Stimulated activated CD8-positive, alpha-beta memory T cell treated with anti-CD3 and anti-CD28 coated beads, Interleukin-2, amount 100 ng/mL, for 1 hour (primary cell): Measurements from ENCODE around the gene UBE2H.
"Not testable (repeated sequence)": the region's sequence is repeated elsewhere in the genome, so short reads cannot be mapped to it uniquely, and the experiment has no call there.

Experiments
- DNase-seq, 2 donors: peaks; one replicate each; pipeline ENCODE4 v3.0.0-alpha.2; 2020; ENCODE audit warnings: low read depth in 2 of 2

Gene UBE2H

DNA sequence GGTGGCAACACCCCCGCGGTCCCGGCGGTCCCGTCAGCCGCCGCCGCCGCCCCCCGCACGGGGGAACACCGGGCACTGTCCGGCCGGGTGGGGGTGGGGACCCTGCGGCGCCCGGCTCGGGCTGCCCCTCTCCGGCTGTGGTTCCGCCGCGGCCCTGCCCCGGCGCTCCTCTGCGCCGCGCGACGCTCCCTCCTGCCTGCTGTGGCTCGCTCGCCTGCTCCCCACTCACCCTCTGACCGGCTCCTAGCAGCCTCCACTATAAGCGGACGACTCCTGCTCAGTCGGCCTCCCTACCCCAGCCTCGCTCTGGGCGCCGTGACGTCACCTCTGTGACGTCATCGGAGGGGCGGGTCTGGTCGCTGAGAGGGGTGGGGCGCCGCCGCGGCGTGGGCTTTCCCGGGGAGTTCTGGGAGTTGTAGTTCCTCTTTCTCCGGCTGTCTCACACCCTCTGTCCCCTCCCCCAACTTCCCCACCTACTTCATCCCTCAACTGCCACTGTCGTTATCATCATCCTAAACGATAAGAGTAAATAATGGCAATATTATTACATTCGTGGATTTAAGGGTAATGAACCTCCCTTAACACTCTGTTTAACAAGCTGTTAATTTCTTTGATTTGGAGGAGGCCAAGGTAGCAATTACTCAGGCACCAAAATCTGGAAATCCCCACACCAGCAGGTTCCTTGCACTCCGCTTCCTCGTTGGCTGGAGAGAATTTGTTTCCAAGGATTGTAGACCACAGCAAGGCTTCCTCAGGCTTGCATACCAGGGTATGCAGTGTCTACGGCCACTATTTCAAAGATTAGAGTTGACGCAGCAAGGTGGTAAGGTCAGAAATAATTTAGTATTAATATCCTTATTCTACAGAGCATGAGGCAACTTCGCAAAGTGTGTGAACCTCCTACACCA, at the start of gene UBE2H:
TSS of gene UBE2H (minus strand) at position 308 of the 908 bp plus-strand sequence. CDS start 405 bp downstream, outside the sequence.
- DNase-seq, result peak; percentile 83 to 86

DNA sequence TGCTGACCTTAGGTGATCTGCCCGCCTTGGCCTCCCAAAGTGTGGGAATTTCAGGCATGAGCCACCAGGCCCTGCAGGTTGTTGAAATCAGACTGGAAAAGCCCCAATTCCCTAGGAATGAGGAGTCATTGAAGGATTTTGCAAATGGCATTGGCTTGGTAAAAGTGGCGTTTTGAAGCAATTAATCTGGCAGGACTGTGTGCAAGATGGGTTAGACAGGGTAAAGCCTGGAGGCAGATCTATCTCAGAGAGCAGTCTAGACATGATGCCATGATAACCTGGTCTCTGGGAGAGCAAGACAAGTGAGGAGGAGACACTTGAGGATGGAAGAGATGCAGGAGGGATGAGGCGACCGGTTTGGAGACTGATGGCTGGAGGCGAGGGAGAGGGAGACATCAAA, 45.7 kb upstream of the UBE2H start:
- DNase-seq, result no peak

DNA sequence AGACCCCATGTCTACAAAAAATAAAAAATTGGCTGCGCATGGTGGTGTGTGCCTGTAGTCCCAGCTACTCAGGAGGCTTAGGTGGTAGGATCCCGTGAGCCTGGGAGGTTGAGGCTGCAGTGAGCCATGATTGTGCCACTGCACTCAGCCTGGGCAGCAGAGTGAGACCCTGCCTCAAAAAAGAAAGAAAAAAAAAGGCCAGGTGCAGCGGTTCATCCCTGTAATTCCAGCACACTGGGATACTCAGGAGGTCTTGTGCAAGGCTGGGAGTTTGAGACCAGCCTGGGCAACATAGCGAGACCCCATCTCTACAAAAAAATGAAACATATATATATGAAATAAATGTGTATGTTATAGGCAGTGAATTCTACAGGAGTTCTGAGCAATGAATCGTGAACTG, 44.5 kb upstream of the UBE2H start:
- DNase-seq, result no peak

DNA sequence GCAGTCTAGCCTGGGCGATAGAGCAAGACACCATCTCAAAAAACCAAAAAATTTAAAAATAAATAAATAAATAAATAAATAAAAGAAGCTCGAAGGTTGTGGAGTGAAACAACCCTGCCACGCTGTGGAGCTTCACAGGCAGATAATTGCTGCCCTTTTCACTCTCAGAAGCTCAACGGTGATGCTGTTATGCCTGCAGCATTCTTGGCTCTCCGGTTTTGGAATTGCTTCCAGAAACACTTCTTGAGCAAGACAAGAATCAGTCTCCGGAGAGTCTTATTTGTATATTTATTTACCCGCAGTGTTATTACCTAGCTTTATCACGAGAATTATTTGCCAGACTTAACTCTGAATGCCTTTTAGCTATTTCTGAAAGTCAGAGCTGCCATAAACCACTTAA, 40.5 kb upstream of the UBE2H start:
- no peak for DNase-seq

DNA sequence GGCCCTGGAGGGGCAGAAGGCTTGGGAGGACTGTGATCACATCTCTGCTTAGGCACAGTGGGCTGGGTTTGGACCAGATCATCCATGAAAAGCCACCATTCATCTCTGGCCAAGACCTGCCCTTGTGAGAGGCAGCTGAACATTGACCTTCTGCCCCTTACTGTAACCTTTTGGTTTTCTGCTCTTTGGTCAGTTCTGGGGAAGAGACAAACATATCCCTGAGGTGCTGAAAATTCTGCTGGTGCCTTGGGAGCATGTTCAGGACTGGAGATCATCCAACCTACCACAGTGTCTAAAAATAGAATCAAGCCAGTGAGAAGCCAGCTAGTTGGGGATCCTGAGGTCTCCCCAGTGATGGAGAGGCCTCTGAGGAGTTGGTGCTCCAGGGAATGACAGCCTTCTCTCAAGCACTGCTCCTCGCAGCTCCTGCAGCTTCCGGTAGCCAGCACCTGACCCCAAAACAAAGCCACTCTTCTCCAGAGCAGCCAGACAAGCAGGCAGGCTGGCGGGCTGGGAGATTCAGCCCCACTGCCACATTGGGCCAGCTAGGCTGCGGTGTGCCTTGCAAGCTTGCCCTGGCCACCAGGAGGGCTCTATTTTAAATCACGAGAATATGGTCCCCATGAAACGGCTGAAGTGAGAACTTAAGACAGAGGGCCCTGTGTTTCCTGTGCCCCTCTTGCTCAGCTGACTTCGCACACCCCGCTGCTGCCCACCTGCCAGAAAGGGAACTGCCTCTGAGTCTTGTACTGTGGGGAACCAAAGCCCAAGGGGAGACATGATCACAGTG, 37.8 kb upstream of the UBE2H start:
- DNase-seq, result no peak

DNA sequence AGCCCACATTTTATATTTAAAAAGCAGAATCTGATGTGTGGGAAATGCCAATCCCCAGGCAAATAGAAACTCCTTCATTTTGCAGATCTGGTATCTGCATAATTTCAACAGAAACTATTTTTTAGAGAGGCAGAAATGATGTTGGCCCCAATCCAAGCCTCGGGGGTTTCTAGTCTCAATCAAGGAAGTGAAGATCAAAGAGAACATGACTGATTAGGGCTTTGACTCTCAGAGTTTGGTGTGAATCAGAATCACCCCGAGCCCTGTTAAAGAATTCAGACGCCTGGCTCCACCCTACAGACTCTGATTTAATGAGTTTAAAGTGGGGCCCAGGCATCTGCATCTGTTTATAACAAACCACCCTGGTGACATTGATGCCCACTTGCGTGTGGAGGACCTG, 36.7 kb upstream of the UBE2H start:
- peak in 1 of 2 donors; percentile 6 for DNase-seq

DNA sequence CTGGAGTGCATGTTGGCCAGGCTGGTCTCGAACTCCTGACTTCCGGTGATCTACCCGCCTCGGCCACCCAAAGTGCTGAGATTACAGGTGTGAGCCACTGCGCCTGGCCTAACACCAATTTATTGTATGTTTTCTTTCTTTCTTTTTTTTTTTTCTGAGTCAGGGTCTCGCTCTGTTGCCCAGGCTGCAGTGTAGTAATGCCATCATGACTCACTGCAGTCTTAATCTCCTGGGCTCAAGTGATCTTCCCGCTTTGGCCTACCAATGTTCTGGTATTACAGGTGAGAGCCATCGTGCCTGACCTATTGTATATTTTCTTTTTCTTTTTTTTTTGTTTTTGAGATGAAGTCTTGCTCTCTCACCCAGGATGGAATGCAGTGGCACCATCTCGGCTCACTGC, 33.8 kb upstream of the UBE2H start:
- DNase-seq, result no peak

DNA sequence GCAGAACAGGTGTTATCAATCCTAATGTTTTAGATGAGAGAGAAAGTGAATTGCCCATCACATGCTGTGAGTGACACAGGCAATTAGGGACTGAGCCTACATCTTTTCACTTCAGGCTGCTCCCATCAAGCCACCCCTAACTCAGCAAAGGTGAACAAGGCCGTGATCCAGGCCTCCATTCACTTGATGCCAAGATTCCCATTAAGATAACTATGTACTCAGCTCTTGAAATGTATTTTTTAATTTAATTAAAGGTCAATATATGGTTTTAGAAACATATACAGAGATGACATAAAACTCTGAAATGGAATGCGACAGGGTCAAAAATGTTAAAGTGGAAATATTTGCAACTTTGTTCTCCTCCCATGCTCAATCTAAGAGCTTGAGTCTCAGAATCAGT, 27.9 kb upstream of the UBE2H start:
- DNase-seq, result no peak

DNA sequence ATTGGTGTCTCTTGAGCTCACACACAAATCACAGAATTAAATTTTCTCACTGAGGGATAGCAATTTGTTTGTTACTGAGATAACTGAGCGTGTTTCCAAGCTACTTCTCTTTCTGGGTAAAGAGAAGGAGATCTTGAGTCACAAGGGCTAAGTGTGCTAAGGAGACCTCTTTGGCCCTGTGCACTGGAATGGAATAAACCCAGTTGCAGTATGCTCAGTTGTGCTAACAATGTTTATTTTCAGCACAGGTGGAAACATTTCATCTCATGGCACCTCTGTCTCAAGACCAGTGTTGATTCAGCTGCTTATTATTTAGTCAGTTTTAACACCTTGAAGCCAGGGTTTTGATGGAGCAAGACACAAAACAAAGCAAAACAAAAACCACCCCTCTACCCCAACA, 22.5 kb upstream of the UBE2H start:
- no peak for DNase-seq

DNA sequence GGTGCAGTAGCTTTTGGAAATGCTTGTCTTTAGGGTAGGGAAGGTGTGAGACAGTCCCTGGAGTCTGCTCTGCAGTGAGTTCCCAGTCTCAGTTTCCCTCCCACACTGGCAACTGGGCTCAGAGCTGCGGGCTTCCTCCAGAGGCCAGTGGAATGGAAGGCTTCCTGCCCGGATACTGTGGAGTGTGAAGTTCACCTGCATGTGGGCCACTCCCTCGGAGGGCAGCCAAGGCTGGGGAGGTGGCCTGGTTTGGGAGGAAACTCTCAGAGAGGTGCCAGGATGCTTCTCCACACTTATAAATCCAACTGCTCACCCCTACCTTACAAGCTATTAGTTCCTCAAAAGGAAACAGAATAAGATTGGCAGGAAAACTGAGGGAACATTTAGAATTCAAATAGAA, 18.1 kb upstream of the UBE2H start:
- no peak for DNase-seq

DNA sequence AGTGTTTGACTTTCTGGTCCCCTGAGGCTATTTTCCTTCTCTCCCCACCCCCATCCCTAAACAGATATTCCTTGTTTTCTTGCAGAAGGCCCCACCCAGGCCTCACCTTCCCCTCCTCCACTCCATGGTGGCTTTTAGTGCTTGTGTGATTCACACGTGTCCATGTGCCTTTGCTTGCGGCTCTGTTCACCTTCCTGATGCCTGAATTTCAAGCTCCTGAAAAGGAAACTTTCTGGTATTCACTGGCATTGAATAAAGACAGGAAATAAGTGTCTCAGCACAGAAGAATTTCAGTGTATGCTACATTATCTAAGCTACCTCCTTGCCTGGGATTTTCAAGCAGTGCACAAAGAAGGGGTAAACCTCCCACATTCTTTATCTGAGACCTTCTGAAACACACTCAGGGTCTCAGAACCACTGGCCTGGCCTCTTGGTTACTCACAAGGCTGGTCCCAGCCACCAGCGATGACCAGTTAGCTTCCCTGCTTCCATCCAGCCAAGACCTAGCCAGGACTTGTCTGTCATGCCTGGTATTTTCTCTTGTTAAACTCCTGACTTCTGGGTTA, 17.2 kb upstream of the UBE2H start:
- no peak for DNase-seq

DNA sequence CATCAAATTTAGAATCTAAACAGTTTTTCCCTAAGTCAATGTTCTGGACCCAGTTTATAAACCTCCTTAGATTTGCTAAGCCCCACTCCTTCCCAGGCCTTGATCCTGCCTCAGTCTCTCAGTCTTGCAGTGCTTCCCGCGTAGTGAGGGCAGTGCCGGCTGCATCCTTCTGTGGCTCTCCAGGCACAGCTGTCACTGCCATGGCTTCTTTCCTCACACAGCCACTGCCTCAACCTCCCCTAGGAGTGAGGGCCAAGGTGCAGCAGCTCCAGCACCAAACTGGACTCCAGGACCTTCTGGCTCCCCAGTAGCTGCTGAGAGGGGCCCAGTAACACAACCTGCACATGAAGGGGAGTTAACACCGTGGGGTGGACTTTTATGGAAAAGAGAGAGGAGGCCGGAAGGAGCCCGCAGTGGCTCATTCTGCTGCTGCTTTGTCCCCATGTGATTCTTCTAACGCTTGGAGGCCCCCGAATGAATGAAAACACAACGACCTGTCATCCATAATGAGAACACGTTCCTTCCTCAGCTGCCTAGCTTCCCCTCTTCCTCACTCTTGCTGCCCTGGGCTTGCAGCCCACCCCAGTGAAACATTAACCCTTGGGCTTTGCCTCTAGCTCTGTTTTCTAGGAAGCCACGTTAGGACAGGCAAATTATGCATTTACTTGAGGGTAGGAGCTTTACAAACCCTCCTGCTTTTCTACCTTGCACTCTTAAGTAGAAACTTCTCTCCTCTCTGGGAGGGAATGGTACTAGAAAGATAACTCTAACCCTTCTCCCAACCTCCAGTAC, 16.0 kb upstream of the UBE2H start:
- DNase-seq, result no peak

DNA sequence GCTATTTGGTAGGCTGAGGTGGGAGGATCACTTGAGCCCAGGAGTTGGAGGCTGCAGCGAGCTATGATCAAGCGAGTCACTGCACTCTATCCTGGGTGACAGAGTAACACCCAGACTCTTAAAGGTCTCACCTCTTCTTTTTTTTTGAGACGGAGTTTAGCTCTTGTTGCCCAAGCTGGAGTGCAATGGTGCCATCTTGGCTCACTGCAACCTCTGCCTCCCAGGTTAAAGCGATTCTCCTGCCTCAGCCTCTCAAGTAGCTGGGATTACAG, 7.4 kb upstream of the UBE2H start:
- not testable (repeated sequence) for DNase-seq

DNA sequence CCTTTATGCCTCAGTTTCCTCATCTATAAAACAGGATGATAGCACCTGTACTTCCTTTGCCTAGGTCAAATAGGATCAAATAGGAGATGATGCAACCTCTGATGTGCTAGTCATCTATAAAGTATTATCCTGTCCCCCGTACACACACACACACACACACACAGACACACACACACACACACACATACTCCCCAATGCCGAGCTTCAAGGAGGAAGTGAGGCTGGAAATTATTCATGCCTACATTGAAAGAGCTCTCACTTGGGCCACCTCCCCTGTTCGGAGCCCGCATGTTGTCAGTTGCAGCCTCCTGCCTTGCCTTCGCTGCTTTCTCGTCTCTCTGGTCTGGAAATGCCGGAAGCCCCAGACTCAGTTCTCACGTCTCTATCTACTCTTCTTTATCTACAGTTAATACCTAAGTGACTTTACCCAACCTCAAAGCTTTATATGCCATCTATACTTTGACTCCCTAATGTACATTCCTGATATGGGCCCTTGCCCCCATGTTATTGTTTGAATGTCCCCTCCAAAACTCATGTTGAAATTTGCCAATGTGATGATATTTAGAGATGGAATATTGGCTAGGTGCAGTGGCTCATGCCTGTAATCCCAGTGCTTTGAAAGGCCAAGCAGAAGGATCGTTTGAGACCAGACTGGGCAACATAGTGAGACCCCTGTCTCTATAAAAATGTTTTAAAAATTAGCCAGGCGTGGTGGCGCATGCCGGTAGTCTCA, 6.9 kb upstream of the UBE2H start:
- no peak for DNase-seq

DNA sequence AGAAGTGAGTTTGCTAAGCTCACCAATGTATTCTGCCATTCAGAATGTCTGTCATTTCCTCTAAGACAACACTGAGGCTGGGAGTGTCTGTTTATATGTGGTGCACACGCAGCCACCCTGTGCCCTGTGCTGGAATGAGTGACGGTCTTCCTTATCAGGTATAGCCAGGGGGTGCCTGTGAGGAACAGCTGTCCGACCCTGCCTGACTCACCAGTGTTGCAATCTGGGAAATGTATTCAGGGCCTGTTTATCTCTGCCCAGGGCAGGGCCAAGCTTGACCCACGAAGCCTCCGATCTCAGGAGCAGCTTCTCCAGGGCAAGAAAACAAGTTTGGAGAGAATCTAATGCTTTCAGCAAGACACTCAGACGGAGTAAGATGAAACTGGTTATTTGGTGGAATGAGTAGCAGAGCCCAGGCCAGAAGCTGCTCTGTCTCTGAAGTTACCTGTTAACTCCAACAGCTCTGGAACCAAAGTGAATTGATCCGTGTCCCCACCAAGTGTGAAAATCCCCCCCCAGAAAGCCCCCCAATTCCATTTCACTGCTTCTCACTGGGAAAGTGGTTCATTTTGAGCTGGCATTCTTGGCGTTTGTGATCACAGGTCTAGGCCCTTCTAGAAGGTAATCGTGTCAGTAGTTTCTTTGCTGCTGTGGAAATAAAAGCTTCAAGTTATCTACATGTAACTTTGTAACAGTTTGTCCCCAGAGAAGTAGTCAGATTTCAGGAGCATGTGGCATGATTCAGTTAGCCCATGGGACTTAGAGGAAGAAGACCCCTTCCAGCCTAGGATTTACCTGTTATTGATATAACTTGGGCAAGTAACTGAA, 6.1 kb upstream of the UBE2H start:
- DNase-seq, result no peak

DNA sequence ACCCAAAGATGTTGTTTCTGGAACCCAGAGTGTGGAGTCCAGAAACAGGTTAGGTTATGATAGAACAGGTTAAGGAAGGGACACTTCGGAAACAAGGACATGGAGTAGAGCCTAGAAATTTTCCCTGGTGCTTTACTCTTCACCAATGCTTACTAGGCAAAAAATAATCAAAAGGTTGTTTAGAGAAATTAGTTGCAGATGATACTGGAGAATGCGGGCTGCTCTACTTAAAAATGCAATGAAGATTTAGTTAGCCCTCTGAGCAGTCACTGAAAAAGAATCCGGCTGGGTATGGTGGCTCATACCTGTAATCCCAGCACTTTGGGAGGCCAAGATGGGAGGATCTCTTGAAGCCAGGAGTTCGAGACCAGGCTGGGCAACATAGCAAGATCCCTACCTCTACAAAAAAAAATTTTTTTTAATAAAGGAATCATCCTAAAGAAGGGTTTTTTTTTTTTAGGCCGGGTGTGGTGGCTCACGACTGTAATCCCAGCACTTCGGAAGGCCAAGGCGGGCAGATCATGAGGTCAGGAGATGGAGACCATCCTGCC, 3.3 kb upstream of the UBE2H start:
- DNase-seq, result no peak

DNA sequence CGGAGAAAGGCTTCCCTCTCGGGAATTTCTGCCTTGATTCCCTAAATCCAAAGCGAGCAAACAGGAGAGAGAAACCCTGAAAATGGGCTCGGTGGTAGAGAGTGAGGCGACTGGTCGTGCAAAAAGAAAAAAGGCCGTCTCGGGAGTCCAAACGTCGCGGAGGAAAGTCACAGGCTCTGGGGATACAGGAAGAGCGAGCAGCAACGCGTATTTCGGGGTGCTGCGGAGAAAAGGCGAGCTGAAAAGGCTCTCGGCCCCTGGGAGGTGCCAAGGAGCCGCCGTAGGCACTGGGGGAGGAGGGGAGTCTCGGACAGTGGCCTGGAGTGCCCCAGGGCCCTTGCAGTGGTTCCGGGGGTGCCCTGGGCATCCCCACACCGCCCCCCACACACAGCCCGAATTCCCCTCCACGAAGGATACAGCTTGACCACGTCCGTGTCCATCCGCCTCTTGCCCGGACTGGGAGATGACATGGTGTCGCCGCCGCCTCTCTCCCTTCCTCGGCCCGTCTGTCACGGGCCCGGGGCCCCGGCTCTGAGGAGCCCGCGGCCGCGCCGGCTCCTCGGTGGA, 591 bp downstream of the UBE2H start:
- no peak for DNase-seq

DNA sequence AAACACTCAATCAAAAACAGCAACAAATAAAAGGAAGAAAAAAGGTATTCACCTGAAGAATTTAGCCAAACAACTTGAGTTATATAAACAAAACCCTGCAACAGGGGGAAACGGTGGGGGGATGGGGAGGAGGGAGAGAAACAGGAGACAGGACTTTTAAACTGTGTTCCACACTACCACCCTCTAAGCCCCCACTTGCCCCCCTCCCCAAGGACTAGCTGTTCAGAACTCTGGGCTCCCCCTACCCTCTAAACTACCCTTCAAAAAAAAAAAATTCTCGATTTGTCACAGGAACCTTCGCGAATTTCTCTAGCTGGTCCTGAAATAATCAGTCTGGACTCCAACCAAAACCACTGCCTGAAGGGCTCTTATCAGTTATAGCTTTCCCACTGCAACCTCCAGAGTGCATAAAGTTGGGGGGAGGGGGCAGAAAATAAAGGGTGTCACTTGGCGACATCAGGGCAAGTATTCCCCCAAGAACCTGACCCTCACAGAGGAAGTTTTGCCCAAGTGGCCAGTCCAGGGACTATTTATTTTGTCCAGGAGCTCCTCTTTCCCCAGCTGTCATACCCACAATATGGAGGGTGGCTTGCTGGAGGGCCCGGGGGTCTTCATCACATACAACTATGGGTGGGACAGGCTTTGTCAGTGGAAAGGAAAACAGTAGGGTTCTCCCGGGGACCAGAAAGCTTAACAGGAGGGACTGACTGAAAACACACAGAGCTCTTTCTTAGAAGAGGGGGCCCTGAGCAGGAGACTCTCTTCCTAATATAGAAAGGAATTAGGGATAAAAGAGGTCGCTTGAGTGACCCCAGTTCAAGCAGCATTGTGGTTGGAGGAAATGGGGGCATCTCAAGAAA, 1.3 kb downstream of the UBE2H start:
- DNase-seq, result no peak

DNA sequence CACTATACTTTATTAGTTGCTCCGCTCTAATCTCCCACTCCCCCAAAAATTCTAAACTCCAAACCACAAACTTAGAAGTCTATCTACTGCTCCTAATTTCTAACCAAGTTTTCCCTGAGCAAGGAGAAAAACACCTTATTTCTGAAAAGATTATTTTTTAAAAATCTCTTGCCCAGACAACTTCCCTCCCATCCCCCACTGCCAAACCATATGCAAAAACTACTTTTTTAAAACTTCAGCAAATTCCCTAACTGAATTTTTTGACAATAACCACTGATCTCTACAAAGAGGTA, 1.9 kb downstream of the UBE2H start:
- no peak for DNase-seq
